RWPE2 (cell line): Measurements from ENCODE around the gene CYB561D2.

Experiments
- ATAC-seq: fragments of 200-7000 bp; cut with Tn5 transposase; 3 replicates; pipeline ENCODE4 v1.9.1; 2021; ENCODE audit warnings: low read depth
- DNase-seq: peaks from one replicate; pipeline ENCODE4 v3.0.0-alpha.2; 2020; ENCODE audit warnings: low spot score
- H3K27ac ChIP-seq: fragments of 450-650 bp; 2 replicates; pipeline ENCODE4 v1.5.1; 2017; ENCODE audit warnings: mild to moderate bottlenecking; ENCODE audit not compliant: poor library complexity, severe bottlenecking
- H3K27me3 ChIP-seq: fragments of 250-450 bp; sonication (Bioruptor Pico); 2 replicates; pipeline ENCODE4 v1.5.1; 2021; ENCODE audit warnings: mild to moderate bottlenecking, moderate library complexity; ENCODE audit not compliant: insufficient read depth, poor library complexity, severe bottlenecking
- H3K36me3 ChIP-seq: fragments of 250-450 bp; sonication (Bioruptor Pico); 2 replicates; pipeline ENCODE4 v1.5.1; 2020; ENCODE audit warnings: low read depth, mild to moderate bottlenecking, moderate library complexity
- H3K4me1 ChIP-seq: fragments of 250-450 bp; sonication (Bioruptor Pico); 2 replicates; pipeline ENCODE4 v1.5.1; 2021; ENCODE audit warnings: mild to moderate bottlenecking, moderate library complexity; ENCODE audit not compliant: insufficient read depth, poor library complexity, severe bottlenecking
- H3K4me3 ChIP-seq: fragments of 250-450 bp; sonication (Bioruptor Pico); 2 replicates; pipeline ENCODE4 v1.5.1; 2021; ENCODE audit warnings: mild to moderate bottlenecking, moderate library complexity; ENCODE audit not compliant: severe bottlenecking
- H3K9me3 ChIP-seq: fragments of 250-450 bp; sonication (Bioruptor Pico); 2 replicates; pipeline ENCODE4 v1.5.1; 2021; ENCODE audit warnings: mild to moderate bottlenecking, moderate library complexity; ENCODE audit not compliant: severe bottlenecking
- TF ChIP-seq, protein P1 (sequence below): fragments of 450-650 bp; IDR thresholded peaks from one replicate; pipeline ENCODE4 v1.5.1; 2017; ENCODE audit warnings: mild to moderate bottlenecking, moderate library complexity; ENCODE audit not compliant: poor library complexity, severe bottlenecking

CYB561D2 gene

DNA sequence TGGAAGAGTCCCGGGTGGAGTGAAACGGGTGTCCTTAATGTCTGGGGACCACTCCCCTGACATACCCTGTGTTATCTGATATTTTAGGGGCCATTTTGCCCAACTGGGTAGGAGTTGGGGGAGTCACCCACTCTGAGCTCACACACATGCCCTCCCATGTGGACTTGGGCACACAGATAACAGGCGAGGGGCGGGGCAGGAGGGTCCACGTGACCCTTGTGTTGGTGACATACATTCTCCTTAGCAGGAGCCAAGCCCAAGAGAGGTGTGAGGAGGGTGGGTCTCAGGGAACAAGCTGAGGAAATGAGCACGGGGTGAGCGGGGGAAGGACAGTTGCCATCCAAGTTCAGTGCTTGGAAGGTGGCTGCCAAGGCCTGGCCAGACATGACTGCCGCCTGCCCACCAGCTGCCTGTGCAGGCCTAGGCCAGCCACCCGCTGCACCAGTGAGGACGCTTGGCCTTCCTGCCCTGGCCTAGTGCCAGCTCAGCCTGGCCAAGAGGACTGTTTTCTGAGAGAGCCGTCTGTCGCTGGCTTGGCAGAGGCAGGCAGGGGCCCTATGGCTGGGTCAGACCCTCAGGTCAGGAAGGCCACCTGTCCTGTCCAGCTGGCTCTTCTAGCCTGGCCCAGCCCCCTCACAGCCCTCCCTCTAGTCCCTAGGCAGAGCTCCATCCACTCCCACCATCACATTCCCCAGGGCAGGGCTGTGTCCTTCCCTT is 40.0 kb downstream of the CYB561D2 start:
- ATAC-seq (peak; percentile 53), DNase-seq (no peak)
- TF ChIP-seq, protein P1, sequence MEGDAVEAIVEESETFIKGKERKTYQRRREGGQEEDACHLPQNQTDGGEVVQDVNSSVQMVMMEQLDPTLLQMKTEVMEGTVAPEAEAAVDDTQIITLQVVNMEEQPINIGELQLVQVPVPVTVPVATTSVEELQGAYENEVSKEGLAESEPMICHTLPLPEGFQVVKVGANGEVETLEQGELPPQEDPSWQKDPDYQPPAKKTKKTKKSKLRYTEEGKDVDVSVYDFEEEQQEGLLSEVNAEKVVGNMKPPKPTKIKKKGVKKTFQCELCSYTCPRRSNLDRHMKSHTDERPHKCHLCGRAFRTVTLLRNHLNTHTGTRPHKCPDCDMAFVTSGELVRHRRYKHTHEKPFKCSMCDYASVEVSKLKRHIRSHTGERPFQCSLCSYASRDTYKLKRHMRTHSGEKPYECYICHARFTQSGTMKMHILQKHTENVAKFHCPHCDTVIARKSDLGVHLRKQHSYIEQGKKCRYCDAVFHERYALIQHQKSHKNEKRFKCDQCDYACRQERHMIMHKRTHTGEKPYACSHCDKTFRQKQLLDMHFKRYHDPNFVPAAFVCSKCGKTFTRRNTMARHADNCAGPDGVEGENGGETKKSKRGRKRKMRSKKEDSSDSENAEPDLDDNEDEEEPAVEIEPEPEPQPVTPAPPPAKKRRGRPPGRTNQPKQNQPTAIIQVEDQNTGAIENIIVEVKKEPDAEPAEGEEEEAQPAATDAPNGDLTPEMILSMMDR, result no peak
- H3K4me3 ChIP-seq, result no peak overlapping the region
- no peaks in the 10 kb centered on the region for H3K36me3 ChIP-seq
- H3K27me3 ChIP-seq, result no peaks in the 10 kb centered on the region
- H3K27ac ChIP-seq, result no peak overlapping the region
- no peaks in the 10 kb centered on the region for H3K9me3 ChIP-seq
- H3K4me1 ChIP-seq, result no peaks in the 10 kb centered on the region

DNA sequence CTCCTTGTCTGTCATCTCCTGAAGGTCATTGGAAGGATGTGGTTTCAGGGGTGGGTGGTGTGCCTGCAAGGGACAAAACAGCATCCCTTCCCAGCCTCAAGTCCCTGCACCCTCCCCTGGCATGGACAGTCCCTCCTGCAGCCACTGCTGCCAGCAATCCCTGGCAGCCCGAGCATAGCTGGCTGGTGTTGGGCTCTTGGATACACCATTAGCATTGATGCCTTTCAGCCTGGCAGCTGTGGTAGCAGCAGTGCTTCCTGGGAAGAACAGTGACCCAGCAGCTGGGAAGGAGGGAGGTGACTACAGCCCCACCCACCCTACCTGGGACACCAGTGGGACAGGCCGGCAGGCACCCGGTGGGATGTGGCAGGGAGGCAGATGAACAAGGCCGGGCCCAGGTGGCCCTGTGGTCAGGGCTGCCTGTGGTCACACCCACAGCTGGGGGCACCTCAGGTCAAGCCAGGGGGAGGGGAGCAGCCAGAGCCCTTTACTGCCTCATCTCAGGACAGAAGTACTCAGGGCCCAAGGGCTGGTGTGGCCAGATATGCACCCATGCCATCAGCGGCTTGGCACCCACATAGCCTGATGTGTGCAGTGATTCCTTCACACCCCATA is 41.5 kb downstream of the CYB561D2 start:
- no peak for ATAC-seq
- no peaks in the 10 kb centered on the region for H3K27me3 ChIP-seq
- no peak for DNase-seq
- no peaks in the 10 kb centered on the region for H3K36me3 ChIP-seq
- H3K27ac ChIP-seq, result no peak overlapping the region
- H3K4me3 ChIP-seq, result no peak overlapping the region
- TF ChIP-seq, protein P1, result no peak
- no peaks in the 10 kb centered on the region for H3K4me1 ChIP-seq
- no peaks in the 10 kb centered on the region for H3K9me3 ChIP-seq

DNA sequence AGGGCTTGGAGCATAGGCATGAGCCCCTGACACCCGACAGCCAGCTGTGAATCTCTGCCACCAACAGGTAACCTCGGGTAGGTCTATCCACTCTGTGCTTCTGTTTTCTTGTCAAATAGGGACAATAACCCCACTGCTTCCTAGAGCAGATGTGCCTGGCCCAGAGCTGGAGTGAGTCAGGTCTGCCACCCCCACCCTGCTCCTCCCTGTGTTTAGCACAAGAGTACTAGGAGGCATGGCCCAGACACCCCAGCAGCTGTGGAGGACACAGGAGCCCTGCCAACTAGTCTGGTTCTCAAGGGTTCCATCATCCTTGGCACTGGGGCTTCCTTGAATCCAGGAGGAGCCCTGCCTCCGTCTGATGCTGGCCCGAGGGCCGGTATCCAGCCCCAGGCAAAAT is 42.4 kb downstream of the CYB561D2 start:
- Histone ChIP-seq H3K36me3 (no peaks in the 10 kb centered on the region), H3K27ac (no peak overlapping the region), H3K9me3 (no peaks in the 10 kb centered on the region), H3K4me1 (no peaks in the 10 kb centered on the region), H3K27me3 (no peaks in the 10 kb centered on the region), H3K4me3 (no peak overlapping the region)
- DNase-seq (no peak), ATAC-seq (no peak)
- TF ChIP-seq, protein P1, result no peak

DNA sequence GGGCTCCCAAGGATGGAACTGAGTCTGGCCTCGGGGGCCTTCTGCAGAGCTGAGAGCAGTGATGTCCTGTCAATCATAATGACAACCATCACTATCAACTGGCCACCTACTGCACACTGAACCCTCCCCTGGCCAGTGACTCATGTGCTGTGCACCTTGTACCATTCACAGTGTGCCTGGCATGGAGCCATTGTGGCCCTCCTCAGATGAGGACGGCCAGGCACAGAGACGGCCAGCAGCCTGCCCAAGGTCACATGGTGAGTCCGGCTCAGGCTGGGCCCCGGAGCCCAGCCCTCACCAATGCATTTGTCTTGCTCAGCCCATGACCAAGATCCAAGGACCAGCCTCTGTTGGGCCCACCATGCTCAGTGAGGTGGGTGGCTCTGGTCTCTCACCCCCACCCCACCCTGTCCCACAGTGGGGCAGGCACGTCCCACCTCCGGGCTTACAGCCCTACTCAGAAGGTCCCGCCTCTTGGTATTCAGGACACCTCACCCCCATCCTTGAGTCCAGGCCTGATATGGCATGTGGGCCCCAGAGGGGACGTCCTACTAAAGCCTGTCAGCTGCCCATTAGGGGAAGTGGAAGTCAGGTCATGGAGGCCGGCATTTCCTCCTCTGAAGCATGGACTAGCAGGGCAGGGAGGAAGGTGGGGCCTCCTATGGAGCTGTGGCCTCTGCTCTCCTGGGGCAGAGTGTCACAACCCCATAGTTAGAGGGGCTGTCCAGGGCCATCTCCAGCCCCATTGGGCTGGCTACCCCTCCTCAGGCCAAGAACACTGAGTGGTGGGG is 44.6 kb downstream of the CYB561D2 start:
- no peak overlapping the region for H3K4me3 ChIP-seq
- H3K27ac ChIP-seq, result no peak overlapping the region
- TF ChIP-seq, protein P1, result no peak

DNA sequence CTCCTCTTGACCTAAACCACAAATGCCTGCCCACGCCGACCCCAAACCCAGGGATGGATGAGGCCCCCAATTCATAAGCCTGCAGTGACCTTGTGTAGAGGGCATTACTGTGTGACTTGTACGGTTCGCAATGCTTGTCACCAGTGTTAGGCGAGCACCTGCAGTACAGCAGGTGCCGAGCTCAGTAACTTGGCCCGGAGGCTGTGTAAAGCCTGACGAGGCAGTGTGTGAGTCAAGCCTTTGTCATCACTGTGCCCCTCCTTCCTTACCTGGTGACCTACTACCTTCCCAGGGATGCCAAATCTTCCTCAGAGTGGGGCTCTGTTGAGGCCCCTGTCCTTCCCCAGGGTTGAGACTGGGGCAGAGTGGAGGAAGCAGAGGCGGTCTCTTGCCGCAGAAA is 45.8 kb downstream of the CYB561D2 start:
- no peaks in the 10 kb centered on the region for H3K9me3 ChIP-seq
- ATAC-seq (peak; percentile 98), DNase-seq (no peak)
- H3K27me3 ChIP-seq, result no peaks in the 10 kb centered on the region
- H3K4me1 ChIP-seq, result no peaks in the 10 kb centered on the region
- H3K27ac ChIP-seq, result no peak overlapping the region
- TF ChIP-seq, protein P1, result no peak
- H3K36me3 ChIP-seq, result no peaks in the 10 kb centered on the region
- H3K4me3 ChIP-seq, result no peak overlapping the region

More for the DNA sequence above, 44.6 kb downstream of the CYB561D2 start:
- no peaks in the 10 kb centered on the region for H3K4me1 ChIP-seq
- no peaks in the 10 kb centered on the region for H3K36me3 ChIP-seq
- no peak for DNase-seq
- no peaks in the 10 kb centered on the region for H3K27me3 ChIP-seq
- no peaks in the 10 kb centered on the region for H3K9me3 ChIP-seq
- ATAC-seq, result no peak
